Astrocyte of the hippocampus (primary cell): ENCODE results near the gene ZSCAN32.
A peak's percentile ranks its signal among the peaks of the same experiment; 100 is the strongest.

Experiments
- DNase-seq: peaks from one replicate; pipeline ENCODE4 v3.0.0; 2011; ENCODE audit warnings: low read depth, low spot score

The ZSCAN32 gene

GRCh38 chr16:3358871-3359270, 41.9 kb downstream of the ZSCAN32 start:
- peak; percentile 32 for DNase-seq

- no peak for DNase-seq
Observed at GRCh38 chr16:3356118-3356517, 44.7 kb downstream of the ZSCAN32 start.

- no peak for DNase-seq
Observed at GRCh38 chr16:3355589-3355988, 45.2 kb downstream of the ZSCAN32 start, which contains the start of gene OR2C1. TSS of gene OR2C1 (plus strand) at chr16:3355889. CDS start at chr16:3355941, 52 bp downstream.

- DNase-seq = no peak
Observed at GRCh38 chr16:3349175-3349574, 51.6 kb downstream of the ZSCAN32 start.

GRCh38 chr16:3348547-3349167, 52.1 kb downstream of the ZSCAN32 start:
- DNase-seq = no peak

GRCh38 chr16:3347586-3347985, 53.2 kb downstream of the ZSCAN32 start:
- no peak for DNase-seq

GRCh38 chr16:3346041-3346440, 54.8 kb downstream of the ZSCAN32 start:
- no peak for DNase-seq
